Astrocyte of the cerebellum (primary cell): Measurements from ENCODE around the gene ZEB1.

Source experiments
- DNase-seq: peaks from one replicate; pipeline ENCODE4 v3.0.0-alpha.2; 2011; ENCODE audit warnings: low read depth
- H3K4me3 ChIP-seq: 2 replicates; pipeline ENCODE4 v1.5.1; 2011; ENCODE audit warnings: mild to moderate bottlenecking, low read depth, low read length, moderate library complexity
- in situ Hi-C: cut with HindIII; loops from 2 replicates; pipeline ENCODE4 v1.10.0; 2017; ENCODE audit warnings: low sequenced_read_pairs
- TF ChIP-seq, protein P1 (sequence below): IDR thresholded peaks from 2 replicates; pipeline ENCODE4 v1.5.1; 2012; ENCODE audit warnings: low read length, low read depth, moderate library complexity, mild to moderate bottlenecking; ENCODE audit errors: missing control alignments

ZEB1 gene

DNA sequence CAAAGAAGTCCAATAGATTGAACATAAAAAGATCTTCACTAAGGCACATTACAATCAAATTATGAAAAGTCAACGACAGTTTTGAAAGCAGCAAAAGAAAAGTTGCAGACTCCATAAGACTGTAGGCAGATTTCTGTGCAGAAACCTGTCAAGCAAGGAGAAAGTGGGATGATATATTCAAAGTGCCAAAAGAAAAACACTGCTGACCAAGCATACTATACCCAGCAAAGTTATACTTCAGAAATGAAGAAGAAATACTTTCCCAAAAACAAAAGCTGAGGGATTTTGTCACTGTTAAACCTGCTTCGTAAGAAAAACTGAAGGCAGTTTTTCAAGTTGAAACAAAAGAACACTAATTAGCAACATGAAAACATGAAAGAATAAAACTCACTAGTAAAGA is 145.5 kb downstream of the ZEB1 start:
- H3K4me3 ChIP-seq, result no peak overlapping the region
- no peak for DNase-seq
- TF ChIP-seq, protein P1, sequence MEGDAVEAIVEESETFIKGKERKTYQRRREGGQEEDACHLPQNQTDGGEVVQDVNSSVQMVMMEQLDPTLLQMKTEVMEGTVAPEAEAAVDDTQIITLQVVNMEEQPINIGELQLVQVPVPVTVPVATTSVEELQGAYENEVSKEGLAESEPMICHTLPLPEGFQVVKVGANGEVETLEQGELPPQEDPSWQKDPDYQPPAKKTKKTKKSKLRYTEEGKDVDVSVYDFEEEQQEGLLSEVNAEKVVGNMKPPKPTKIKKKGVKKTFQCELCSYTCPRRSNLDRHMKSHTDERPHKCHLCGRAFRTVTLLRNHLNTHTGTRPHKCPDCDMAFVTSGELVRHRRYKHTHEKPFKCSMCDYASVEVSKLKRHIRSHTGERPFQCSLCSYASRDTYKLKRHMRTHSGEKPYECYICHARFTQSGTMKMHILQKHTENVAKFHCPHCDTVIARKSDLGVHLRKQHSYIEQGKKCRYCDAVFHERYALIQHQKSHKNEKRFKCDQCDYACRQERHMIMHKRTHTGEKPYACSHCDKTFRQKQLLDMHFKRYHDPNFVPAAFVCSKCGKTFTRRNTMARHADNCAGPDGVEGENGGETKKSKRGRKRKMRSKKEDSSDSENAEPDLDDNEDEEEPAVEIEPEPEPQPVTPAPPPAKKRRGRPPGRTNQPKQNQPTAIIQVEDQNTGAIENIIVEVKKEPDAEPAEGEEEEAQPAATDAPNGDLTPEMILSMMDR, result no peak
- in situ Hi-C loops, result no loop called here

DNA sequence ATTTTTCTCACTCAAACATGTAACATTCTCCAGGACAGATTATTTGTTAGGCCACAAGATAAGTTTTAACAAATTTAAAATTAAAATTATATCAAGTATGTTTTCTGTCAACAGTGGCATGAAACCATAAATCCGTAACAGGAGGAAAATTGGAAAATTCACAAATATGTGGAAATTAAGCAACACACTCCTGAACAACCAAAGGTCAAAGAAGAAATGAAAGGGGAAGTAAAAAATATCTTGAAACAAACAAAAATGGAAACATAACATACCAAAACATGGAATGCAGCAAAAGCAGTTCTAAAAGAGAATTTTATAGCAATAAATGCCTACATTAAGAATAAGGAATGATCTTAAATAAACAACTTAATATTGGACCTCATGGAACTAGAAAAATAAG is 147.3 kb downstream of the ZEB1 start:
- in situ Hi-C loops, result no loop called here
- TF ChIP-seq, protein P1, result no peak
- no peak for DNase-seq
- no peak overlapping the region for H3K4me3 ChIP-seq

DNA sequence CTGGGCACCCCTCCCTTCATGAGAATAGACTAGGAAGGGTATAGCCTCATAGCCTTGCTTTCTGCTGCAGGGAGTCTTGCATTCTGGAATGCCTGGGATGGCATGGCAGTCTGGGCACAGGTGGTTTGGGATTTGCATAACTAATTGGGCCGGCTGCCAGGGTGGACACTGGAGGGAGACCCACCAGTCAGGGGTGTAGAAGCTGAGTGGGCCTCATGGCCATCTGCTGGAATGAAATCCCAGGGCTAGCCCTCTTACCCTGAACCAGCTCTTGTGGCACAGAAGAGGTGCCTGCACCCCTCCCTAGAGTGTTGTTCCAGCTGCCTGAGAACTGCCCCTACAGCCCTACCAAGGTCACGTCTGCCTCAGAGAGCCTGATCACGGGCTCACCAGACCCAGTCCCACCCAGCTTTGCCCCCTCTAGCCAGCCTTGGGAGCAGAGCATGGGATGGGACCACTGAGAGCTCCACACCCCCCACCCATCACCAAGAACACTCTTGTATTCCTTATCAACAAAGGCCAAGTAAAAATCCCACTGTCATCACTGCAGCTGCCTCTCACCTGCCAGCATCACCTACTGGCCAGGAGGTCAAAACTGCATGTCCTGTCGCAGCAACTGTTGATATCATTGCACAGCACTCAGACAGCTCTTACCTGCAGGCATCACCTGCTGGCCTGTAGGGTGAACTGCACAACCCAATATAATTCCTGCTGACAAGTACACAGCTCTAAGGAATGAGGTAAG is 148.9 kb downstream of the ZEB1 start:
- no peak overlapping the region for H3K4me3 ChIP-seq
- no peak for DNase-seq
- TF ChIP-seq, protein P1, result peak; percentile 52
- in situ Hi-C loops, result no loop called here

DNA sequence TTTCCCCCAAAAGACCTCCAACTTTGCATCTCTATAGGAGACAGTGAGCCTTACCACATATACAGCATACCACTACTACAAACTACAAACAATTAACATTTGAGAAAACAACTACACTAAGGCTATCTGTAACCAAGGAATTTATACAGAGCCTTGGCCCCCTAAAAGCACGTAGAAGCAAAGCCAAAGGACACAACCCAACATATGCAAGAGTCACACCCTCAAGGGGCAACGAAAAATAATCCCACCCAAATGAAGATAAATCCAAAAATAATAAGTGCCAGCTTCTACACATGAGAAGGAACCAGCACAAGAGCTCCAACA is 149.5 kb downstream of the ZEB1 start:
- TF ChIP-seq, protein P1, result no peak
- no peak for DNase-seq
- no peak overlapping the region for H3K4me3 ChIP-seq
- in situ Hi-C loops, result no loop called here

DNA sequence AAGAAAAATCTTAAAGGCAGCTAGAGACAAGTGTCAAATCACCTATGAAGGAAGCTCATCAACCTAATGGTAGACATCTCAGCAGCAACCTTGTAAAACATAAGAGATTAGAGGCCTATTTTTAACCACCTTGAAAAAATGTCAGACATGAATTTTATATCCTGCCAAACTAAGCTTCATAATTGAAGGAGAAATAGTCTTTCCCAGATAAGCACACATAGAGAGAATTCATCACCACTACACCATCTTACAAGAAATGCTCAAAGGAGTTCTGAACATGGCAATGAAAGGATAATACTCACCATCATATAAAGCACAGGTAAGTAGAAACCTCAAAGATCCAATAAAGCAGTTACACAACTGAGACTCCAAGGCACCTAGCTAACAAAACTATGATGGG is 156.5 kb downstream of the ZEB1 start:
- no peak for DNase-seq
- in situ Hi-C loops, result no loop called here
- no peak overlapping the region for H3K4me3 ChIP-seq
- TF ChIP-seq, protein P1, result no peak

DNA sequence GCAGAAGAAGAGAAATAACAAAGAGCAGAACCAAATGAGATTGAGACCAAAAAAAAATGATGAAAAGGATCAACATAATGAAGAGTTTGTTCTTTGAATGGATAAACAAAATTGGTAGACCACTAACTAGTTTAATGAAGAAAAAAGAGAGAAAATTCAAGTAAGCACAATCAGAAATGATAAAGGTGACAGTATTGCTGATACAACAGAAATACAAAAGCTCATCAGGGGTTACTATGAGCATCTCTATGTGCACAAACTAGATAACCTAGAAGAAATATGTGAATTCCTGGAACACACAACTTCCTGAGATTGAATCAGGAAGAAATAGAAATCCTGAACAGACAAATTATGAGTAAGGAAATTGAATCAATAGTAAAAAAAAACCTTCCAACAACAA is 157.1 kb downstream of the ZEB1 start:
- no peak overlapping the region for H3K4me3 ChIP-seq
- TF ChIP-seq, protein P1, result no peak
- DNase-seq, result no peak
- in situ Hi-C loops, result no loop called here

DNA sequence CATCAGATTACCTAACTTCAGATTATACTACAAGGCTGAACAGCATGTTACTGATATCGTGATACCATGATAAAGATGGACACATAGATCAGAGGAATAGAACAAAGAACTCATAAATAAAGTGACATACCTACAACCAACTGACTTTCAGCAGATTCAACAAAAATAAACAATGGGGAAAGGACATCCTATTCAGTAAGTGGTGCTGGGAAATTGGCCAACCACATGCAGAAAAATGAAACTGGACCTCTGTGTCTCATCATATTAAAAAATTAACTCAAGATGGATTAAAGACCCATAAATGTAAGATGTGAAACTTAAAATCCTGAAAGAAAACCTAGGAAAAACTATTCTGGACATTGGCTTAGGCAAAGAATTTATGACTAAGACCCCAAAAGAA is 158.6 kb downstream of the ZEB1 start:
- TF ChIP-seq, protein P1, result no peak
- in situ Hi-C loops, result no loop called here
- no peak overlapping the region for H3K4me3 ChIP-seq
- peak; percentile 9 for DNase-seq
